ENCODE results near the gene APP. TPM values are rescaled to one million over a fixed set of nuclear protein-coding genes. Genes with fewer than 3 reads are reported as not detected.

APP gene
- total RNA-seq, 2 donors from 2014 or later = 6.1 to 7.8 TPM

DNA sequence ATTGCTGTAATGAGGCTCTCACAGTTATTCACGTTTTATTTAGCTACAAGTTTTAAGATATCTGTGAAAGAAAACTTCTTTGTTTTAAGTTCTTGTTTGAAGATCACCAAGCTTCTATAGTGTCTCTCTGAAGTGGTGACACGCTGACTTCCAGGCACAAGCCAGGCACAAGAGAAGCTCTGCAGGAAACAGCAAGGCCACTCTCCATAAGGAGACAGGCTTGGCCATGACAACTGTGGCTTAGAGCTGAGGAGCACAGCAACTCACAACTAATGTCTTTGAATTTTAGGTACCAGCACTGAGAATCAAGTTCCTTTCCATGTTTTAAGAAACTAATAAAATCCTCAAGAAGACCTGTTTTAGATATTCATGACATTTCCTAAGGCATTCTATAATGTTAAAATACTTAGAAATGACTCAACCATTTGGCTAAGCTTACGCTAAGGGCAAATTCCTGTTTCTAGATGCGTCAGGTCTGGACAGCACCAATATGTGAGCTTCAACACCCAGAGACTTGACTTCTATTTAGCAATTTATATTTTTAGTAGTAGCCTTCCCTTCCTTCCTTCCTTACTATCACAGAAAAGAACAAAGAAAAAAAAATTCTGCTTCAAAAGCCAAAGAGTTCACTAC, 40.2 kb downstream of the APP start:
- H3K27me3 Mint-ChIP-seq = peaks cover 0 to 2% of the 10 kb centered on the region in 2 donors
- no peaks in the 10 kb centered on the region for H3K4me1 Mint-ChIP-seq (ENCODE audit: low read depth in 2 of 2)
- no peak overlapping the region for H3K27ac Mint-ChIP-seq
- H3K9me3 Mint-ChIP-seq = no peaks in the 10 kb centered on the region
- H3K36me3 Mint-ChIP-seq = no peaks in the 10 kb centered on the region
- H3K4me3 Mint-ChIP-seq = no peak overlapping the region
- DNase-seq (ENCODE audit: low spot score) (no peak), ATAC-seq (no peak)

DNA sequence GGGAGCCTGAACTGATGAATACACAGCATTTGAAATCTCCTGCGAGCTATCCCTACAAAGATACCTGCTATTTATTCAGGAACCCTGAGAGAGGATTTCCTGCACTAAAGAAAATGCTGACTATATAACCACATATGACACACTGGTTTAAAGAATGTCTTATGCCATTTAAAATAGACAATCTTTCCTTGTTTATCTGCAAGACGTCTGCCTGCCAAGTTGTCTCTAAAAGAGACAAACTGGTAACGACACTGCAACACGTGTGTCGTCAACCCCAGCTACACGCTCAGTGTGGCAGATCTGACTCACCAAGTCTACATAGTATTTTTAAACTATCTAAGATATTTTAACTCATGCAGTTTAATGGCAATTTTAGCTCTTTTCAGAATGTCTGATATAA, 42.7 kb downstream of the APP start:
- H3K27me3 Mint-ChIP-seq = peaks cover 0 to 2% of the 10 kb centered on the region in 2 donors
- no peak overlapping the region for H3K27ac Mint-ChIP-seq

DNA sequence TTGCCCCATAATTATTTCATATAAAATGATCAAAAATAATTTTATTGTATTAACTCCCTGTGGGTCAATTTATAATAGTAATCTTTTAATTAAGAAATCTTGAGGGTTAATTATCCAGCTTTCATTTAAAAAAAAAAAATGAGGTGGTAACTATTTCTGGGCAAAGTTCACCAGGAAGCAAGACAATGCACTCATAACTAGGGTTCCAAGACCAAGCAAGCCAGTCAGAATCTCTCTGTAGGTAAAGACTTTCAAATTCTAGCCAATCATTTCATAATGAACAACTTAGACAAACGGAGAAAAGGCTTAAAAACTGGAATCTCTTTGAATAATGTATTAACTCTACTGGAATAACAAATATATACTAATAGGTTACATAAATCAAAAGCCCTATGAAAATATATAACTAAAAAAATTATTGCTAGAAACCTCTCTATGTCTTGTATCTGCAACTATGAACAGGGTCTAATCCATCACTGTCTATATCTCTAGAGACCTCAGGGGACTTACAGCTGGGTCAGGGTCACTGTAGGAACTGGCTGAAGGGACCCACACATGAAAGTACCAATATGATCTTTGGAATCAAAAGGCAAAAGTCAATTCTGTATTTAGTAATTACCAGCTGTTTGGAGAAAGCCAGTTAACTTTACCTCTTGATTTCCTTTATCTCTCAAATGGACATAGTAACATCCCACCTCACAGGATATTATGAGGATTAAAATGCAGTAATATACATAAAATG, 43.3 kb downstream of the APP start:
- Mint-ChIP-seq H3K4me3 (no peak overlapping the region), H3K4me1 (ENCODE audit: low read depth in 2 of 2) (no peaks in the 10 kb centered on the region), H3K27me3 (peaks cover 0 to 2% of the 10 kb centered on the region in 2 donors), H3K36me3 (no peaks in the 10 kb centered on the region), H3K9me3 (no peaks in the 10 kb centered on the region), H3K27ac (no peak overlapping the region)
- no peak for ATAC-seq
- no peak for DNase-seq (ENCODE audit: low spot score)

More for the DNA sequence above, 42.7 kb downstream of the APP start:
- DNase-seq (ENCODE audit: low spot score) (no peak), ATAC-seq (no peak)
- Mint-ChIP-seq H3K4me3 (no peak overlapping the region), H3K4me1 (ENCODE audit: low read depth in 2 of 2) (no peaks in the 10 kb centered on the region), H3K36me3 (no peaks in the 10 kb centered on the region), H3K9me3 (no peaks in the 10 kb centered on the region)

DNA sequence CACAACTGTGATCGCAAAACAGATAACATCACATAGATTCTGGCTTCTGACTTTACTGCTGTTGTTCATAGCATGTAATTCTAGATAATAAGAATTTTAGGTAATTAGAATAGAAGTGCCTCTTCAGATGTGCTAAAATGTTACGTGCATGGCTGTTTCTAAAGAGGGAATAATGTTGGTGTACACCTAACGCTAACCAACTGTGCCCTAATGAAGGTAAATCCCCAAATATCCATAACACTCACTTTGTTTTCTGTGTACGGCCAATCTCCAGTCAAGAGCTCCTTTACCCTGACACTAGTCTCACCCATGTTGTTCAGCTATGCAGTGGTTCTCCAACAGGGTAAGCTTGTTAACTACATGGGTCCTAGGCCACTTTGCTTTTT, 44.4 kb downstream of the APP start:
- H3K36me3 Mint-ChIP-seq = no peaks in the 10 kb centered on the region
- H3K4me3 Mint-ChIP-seq = no peak overlapping the region
- DNase-seq (ENCODE audit: low spot score) = no peak
- no peaks in the 10 kb centered on the region for H3K9me3 Mint-ChIP-seq
- no peak for ATAC-seq
- H3K4me1 Mint-ChIP-seq (ENCODE audit: low read depth in 2 of 2) = no peaks in the 10 kb centered on the region
- peaks cover 0 to 2% of the 10 kb centered on the region in 2 donors for H3K27me3 Mint-ChIP-seq
- H3K27ac Mint-ChIP-seq = no peak overlapping the region

DNA sequence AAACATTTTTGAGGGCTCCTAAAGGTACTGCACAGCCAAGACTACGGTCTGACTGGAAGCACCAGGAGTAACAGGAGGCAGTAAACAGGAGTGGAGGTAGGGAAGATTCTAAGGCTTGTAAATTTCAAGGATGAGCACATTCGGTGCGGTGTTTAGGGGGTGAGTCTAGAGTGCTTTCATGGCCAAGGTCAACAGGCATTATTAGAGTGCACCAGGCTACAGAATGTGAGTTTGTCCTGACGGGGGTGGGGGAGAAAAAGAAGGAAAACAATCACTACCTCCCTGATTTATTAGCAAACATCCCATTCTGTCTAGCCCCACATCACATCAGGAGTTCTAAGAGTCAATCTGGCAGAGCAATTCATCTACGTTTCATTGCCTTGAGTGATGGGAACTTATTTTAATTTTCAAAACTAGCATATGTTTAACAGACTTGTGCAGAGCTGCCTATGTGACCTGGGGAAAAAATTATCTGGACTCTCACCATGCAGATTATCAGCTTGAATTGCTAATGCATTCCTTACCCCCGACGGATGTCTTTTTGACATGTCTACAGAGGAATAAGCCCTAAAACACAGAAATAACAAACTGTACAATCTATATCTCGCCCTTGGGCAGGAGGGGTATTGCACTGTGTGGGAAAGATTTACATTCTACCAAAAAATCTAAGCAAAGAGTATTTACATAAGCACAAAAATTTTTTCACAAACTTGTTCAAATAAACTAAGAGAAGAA, 45.0 kb downstream of the APP start:
- no peaks in the 10 kb centered on the region for H3K4me1 Mint-ChIP-seq (ENCODE audit: low read depth in 2 of 2)
- DNase-seq (ENCODE audit: low spot score) = no peak
- H3K27ac Mint-ChIP-seq = no peak overlapping the region
- no peak overlapping the region for H3K4me3 Mint-ChIP-seq
- H3K9me3 Mint-ChIP-seq = no peaks in the 10 kb centered on the region
- no peaks in the 10 kb centered on the region for H3K36me3 Mint-ChIP-seq
- ATAC-seq = no peak
- peaks cover 0 to 2% of the 10 kb centered on the region in 2 donors for H3K27me3 Mint-ChIP-seq

DNA sequence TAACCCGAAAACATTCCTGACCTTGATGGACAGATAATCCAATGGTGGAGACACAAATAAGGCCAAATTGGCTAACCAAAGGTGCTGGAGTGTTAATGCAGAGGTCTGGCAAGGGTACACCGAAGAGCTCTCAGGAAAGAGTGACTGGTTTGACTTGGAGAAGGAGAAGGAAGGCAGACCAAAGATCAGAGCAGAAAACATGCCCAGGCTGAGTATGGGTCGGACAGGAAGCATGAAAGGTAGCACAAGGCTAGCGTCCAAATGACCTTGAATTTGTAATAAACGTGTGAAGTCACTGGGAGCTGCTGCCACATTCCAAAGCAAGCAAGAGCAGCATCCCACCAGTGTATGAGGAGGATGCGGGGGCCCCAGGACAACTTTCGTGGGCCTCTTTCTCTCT, 45.7 kb downstream of the APP start:
- DNase-seq (ENCODE audit: low spot score) (no peak), ATAC-seq (no peak)
- no peaks in the 10 kb centered on the region for H3K4me1 Mint-ChIP-seq (ENCODE audit: low read depth in 2 of 2)
- H3K27ac Mint-ChIP-seq = no peak overlapping the region
- no peak overlapping the region for H3K4me3 Mint-ChIP-seq
- peaks cover 0 to 2% of the 10 kb centered on the region in 2 donors for H3K27me3 Mint-ChIP-seq
- H3K9me3 Mint-ChIP-seq = no peaks in the 10 kb centered on the region
- H3K36me3 Mint-ChIP-seq = no peaks in the 10 kb centered on the region

DNA sequence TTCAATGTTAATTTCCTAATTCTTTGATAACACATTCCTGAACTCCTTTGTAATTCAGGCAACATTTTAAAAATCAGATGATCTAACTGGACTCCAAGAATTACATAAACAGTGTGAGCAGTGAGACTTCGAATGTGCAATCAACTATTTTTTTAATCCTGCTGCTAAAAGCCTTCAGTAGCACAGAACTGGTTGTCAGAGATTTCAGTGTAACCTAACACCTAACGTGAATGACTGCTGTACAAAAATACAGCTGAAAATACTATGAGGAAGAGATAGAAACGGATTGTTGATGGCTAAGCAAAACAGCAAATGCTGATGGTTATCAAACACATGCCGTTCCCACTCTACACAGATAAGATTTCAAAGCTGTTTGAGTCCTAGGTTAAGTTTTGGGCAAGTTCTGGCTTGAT, 46.1 kb downstream of the APP start:
- DNase-seq (ENCODE audit: low spot score) (no peak), ATAC-seq (no peak)
- no peaks in the 10 kb centered on the region for H3K4me1 Mint-ChIP-seq (ENCODE audit: low read depth in 2 of 2)
- H3K27ac Mint-ChIP-seq = no peak overlapping the region
- no peak overlapping the region for H3K4me3 Mint-ChIP-seq
- peaks cover 0 to 2% of the 10 kb centered on the region in 2 donors for H3K27me3 Mint-ChIP-seq
- no peaks in the 10 kb centered on the region for H3K9me3 Mint-ChIP-seq
- no peaks in the 10 kb centered on the region for H3K36me3 Mint-ChIP-seq

DNA sequence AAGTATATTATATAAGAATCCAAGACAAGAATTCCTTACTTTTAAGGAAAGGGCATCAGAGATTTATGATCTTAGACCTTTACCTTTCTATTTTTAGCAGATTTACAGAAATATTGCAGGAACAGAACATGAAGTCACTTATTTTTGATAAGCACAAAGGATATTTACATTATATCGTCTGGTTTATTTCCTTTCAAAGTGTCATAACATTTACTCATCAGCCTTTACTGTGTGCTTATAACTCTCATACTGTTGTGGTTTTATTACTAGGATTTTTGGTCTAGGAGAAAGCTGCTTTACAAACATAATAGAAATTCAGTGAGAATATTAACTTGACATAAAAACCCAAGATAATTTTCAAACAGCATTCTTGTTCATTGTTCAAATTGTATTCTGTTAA, 47.6 kb downstream of the APP start:
- Mint-ChIP-seq H3K9me3 (no peaks in the 10 kb centered on the region), H3K27me3 (no peaks in the 10 kb centered on the region)
- no peak for ATAC-seq

DNA sequence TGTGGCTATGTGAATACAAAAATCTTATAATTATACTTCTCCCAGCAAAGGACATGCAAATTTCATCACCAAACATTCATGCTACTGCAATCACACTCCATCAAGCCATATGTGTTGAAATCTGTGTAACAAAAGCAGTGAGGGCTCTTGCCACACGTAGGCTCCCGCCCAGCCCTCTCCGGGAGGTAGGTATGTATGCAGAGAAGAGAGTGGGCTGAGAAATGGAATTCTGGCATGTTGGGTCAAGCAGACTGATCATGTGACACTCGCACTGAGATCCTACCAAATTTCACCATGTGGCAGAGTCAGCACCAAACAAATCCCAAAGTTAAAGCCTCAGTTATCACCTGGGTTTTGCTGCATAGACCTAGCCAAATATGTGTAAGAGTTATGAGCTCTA, 49.7 kb downstream of the APP start:
- no peaks in the 10 kb centered on the region for H3K27me3 Mint-ChIP-seq
- H3K36me3 Mint-ChIP-seq = no peaks in the 10 kb centered on the region
- no peaks in the 10 kb centered on the region for H3K9me3 Mint-ChIP-seq
- no peak overlapping the region for H3K27ac Mint-ChIP-seq
- ATAC-seq (no peak), DNase-seq (ENCODE audit: low spot score) (no peak)
- H3K4me3 Mint-ChIP-seq = no peak overlapping the region
- no peaks in the 10 kb centered on the region for H3K4me1 Mint-ChIP-seq (ENCODE audit: low read depth in 2 of 2)

More for the DNA sequence above, 47.6 kb downstream of the APP start:
- Mint-ChIP-seq H3K4me1 (ENCODE audit: low read depth in 2 of 2) (no peaks in the 10 kb centered on the region), H3K4me3 (no peak overlapping the region), H3K36me3 (no peaks in the 10 kb centered on the region), H3K27ac (no peak overlapping the region)
- DNase-seq (ENCODE audit: low spot score) = no peak

DNA sequence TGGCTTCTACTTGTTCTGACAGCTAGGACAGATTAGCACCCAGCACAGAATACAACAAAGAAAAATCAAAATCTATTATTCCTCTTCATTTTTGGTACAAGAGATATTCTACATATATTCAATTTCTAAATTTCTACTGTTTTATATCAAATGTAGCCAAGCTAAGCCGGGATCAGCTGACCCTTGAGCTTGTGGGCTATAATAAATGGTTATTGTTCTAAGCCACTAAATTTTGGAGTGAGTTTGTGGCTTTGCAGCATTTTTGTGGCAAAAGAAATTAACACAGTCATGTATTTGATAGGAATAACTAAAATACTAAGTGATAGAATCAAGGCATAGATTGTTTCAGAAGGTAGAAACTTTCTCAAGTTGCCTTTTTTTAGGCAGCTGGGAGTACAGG, 50.7 kb downstream of the APP start:
- H3K9me3 Mint-ChIP-seq = no peaks in the 10 kb centered on the region
- H3K4me3 Mint-ChIP-seq = no peak overlapping the region
- no peak for ATAC-seq
- H3K27ac Mint-ChIP-seq = no peak overlapping the region
- no peaks in the 10 kb centered on the region for H3K36me3 Mint-ChIP-seq
- DNase-seq (ENCODE audit: low spot score) = no peak
- H3K4me1 Mint-ChIP-seq (ENCODE audit: low read depth in 2 of 2) = no peaks in the 10 kb centered on the region
- no peaks in the 10 kb centered on the region for H3K27me3 Mint-ChIP-seq

DNA sequence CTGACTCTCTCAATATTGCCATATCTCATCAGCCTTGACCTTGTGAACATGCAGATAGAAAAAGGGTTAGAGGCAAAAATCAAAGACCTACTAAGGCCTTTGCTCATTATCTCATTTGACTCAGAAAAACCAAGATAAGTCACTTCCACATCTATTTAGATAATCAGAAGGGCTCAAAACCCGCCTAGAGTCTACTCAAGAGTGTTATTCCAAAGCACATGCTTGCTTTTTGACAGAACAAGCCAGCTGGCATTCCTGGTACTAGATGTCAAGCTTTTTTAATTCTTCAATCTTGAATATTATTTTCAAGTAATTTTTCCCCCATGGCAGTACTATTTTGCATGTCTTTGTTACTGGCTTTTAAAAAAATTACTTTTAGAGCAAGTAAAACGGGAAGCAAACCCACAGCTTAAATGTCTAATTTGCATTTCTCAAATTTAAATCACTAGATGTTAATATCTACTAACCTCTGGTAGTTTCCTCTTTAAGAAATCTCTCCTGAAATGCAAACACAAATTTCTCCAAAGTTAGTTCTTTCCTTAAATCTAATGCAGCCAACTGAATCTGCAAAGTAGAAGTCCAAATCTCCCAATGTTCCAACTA, 51.5 kb downstream of the APP start:
- Mint-ChIP-seq H3K4me1 (ENCODE audit: low read depth in 2 of 2) (no peaks in the 10 kb centered on the region), H3K9me3 (no peaks in the 10 kb centered on the region), H3K27me3 (no peaks in the 10 kb centered on the region), H3K27ac (no peak overlapping the region), H3K36me3 (no peaks in the 10 kb centered on the region), H3K4me3 (no peak overlapping the region)
- no peak for DNase-seq (ENCODE audit: low spot score)
- ATAC-seq = no peak

DNA sequence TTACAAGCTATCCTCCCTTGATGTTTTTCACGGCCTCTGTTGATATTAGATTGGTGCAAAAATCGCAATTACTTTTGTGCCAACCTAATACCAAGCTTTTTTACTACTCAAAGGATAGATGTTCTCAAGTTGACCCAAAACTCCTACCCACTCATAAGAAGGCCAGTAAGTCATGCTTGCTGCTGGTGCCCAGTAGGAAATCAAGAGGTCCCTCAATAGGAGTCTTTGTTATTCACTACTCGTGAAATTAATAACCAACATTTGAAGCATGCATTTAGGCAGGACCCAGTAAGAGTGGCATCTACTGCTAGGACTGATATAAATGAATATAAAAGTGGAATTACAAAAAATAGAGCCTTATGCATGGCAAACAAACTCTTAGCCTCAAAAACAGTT, 52.6 kb downstream of the APP start:
- ATAC-seq (no peak), DNase-seq (ENCODE audit: low spot score) (no peak)
- Mint-ChIP-seq H3K4me1 (ENCODE audit: low read depth in 2 of 2) (no peaks in the 10 kb centered on the region), H3K27me3 (no peaks in the 10 kb centered on the region), H3K36me3 (no peaks in the 10 kb centered on the region), H3K9me3 (no peaks in the 10 kb centered on the region), H3K27ac (no peak overlapping the region), H3K4me3 (no peak overlapping the region)

DNA sequence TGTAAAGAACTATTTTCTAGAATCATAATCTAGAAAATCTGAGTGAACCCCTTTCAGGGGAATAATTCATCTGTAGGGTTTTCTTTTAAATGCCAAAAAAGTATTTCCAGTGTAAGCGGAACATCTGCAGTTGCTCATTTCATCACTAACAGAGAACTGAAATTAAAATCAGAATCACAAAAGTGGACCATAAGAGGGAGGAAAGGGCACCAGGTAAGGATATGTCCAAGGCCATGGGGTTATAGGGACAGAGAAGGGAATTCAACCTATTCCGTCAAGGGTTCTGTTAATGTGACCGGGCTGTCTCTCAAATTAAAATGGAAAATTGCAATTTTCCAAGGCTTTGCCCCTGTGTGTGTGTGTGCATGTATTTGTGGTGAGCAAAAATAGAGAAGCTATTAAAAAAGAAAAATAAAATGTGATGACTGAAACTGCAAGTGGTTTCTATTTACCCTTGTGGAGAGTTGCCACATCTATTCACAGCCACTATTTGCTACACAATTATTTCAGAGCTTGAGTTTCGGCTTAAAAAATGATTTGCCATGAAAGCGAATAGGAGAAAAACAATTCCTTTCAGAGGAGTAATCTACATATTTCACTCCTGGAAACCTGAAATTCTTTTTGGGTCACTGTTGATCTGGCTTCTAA, 53.1 kb downstream of the APP start:
- no peaks in the 10 kb centered on the region for H3K9me3 Mint-ChIP-seq
- no peaks in the 10 kb centered on the region for H3K4me1 Mint-ChIP-seq (ENCODE audit: low read depth in 2 of 2)
- no peaks in the 10 kb centered on the region for H3K36me3 Mint-ChIP-seq
- DNase-seq (ENCODE audit: low spot score) = no peak
- H3K27me3 Mint-ChIP-seq = no peaks in the 10 kb centered on the region
- ATAC-seq = no peak
- no peak overlapping the region for H3K27ac Mint-ChIP-seq
- no peak overlapping the region for H3K4me3 Mint-ChIP-seq
